HCT116 (cell line): ENCODE measurements around the gene CPTP. TPM values are rescaled to one million over a fixed set of nuclear protein-coding genes. Genes with fewer than 3 reads are reported as not detected.

ENCODE experiments used
- ATAC-seq: fragments of 200-7000 bp; cut with Tn5 transposase; 2 replicates; pipeline ENCODE4 v1.9.1; 2020; ENCODE audit warnings: mild to moderate bottlenecking, moderate library complexity
- BruUV-seq: library from RNA; stranded (reverse); fragments of 400-500 nt; replicated peaks from 2 replicates; lab custom pipeline; 2021; lab: Mats Ljungman, UMichigan
- CTCF ChIA-PET: fragments of 300-600 bp; sonication (Branson Sonifier 250); formaldehyde crosslinking; loops from one replicate; lab custom pipeline; 2021; ENCODE audit warnings: antibody characterized with exemption; lab: Charles Lee
- POLR2A ChIA-PET: fragments of 300-600, 350-600 bp; sonication (Branson Sonifier 250); formaldehyde crosslinking; loops from one replicate; lab custom pipeline; 2021; ENCODE audit warnings: antibody characterized with exemption; lab: Charles Lee
- RAD21 ChIA-PET, 2 experiments: fragments of 300-600 bp; sonication (Branson Sonifier 250); formaldehyde crosslinking; loops; one replicate each; lab custom pipeline; 2023; ENCODE audit warnings: low total read pairs in 2 of 2; ENCODE audit not compliant: uncharacterized antibody in 2 of 2, unreplicated experiment in 2 of 2, low non-redundant PET in 1 of 2; lab: Charles Lee
- DNase-seq: peaks from one replicate; pipeline ENCODE4 v3.0.0-alpha.2; 2010; ENCODE audit warnings: low read depth, low spot score
- H2AFZ ChIP-seq: fragments of 200-600 bp; shearing (Covaris generic), sonication (generic); 2 replicates; pipeline ENCODE4 v1.6.1; 2017; ENCODE audit warnings: low read depth, mixed run types, mixed read lengths, antibody characterized with exemption, low read length; ENCODE audit not compliant: poor library complexity, severe bottlenecking
- H3K27ac ChIP-seq: 2 replicates; pipeline ENCODE4 v1.5.1; 2012; ENCODE audit warnings: low read depth, low read length
- H3K27me3 ChIP-seq: fragments of 200-600 bp; sonication (generic); 2 replicates; pipeline ENCODE4 v1.6.1; 2016; ENCODE audit warnings: mixed run types, low read length, mixed read lengths; ENCODE audit not compliant: insufficient read depth
- H3K36me3 ChIP-seq, 2 experiments: fragments of 200-500 bp in 1 of 2; fragments of 200-600 bp in 1 of 2; sonication (Bioruptor generic) in 1 of 2; sonication (generic) in 1 of 2; 2 replicates each; pipeline versions ENCODE4 v1.5.1 to v1.6.1; 2014 to 2016; ENCODE audit warnings: low read length in 2 of 2, inconsistent platforms in 1 of 2, mixed read lengths in 1 of 2, mixed run types in 1 of 2; ENCODE audit not compliant: insufficient read depth in 2 of 2, control insufficient read depth in 1 of 2
- H3K4me1 ChIP-seq, 2 experiments: fragments of 200-600 bp in 1 of 2; sonication (generic) in 1 of 2; 2 replicates each; pipeline versions ENCODE4 v1.5.1 to v1.6.1; 2012 to 2017; ENCODE audit warnings: low read length in 2 of 2, inconsistent platforms in 1 of 2, mild to moderate bottlenecking in 1 of 2, mixed read lengths in 1 of 2, mixed run types in 1 of 2, moderate library complexity in 1 of 2; ENCODE audit not compliant: insufficient read depth in 2 of 2, control insufficient read depth in 1 of 2
- H3K4me2 ChIP-seq: fragments of 200-600 bp; sonication (generic); 2 replicates; pipeline ENCODE4 v1.6.1; 2017; ENCODE audit warnings: mixed run types, low read length, mixed read lengths
- H3K4me3 ChIP-seq, 2 experiments: fragments of 200-600 bp in 1 of 2; sonication (generic) in 1 of 2; replicated peaks in 1 of 2; 2 replicates each; pipeline ENCODE4 v1.5.1; 2011 to 2016; ENCODE audit warnings: low read length in 2 of 2, control low read depth in 1 of 2, low read depth in 1 of 2, mild to moderate bottlenecking in 1 of 2, mixed read lengths in 1 of 2, mixed run types in 1 of 2
- H3K79me2 ChIP-seq: fragments of 200-600 bp; sonication (generic); 2 replicates; pipeline ENCODE4 v1.6.1; 2017; ENCODE audit warnings: mild to moderate bottlenecking, mixed run types, low read length, moderate library complexity, mixed read lengths; ENCODE audit not compliant: insufficient read depth
- H3K9ac ChIP-seq: fragments of 200-600 bp; sonication (generic); 2 replicates; pipeline ENCODE4 v1.6.1; 2016; ENCODE audit warnings: low read length, mixed read lengths
- H3K9me2 ChIP-seq: fragments of 200-600 bp; sonication (generic), shearing (Covaris generic); 2 replicates; pipeline ENCODE4 v1.6.1; 2017; ENCODE audit warnings: mixed run types, mild to moderate bottlenecking, moderate library complexity; ENCODE audit not compliant: insufficient read depth
- H3K9me3 ChIP-seq, 2 experiments: fragments of 200-500 bp in 1 of 2; fragments of 200-600 bp in 1 of 2; sonication (Bioruptor generic) in 1 of 2; sonication (generic) in 1 of 2; 2 replicates each; pipeline ENCODE4 v1.6.1; 2014 to 2017; ENCODE audit warnings: low read length in 2 of 2, mixed read lengths in 2 of 2, inconsistent platforms in 1 of 2, low read depth in 1 of 2, mild to moderate bottlenecking in 1 of 2, mixed run types in 1 of 2, moderate library complexity in 1 of 2; ENCODE audit not compliant: control insufficient read depth in 1 of 2, insufficient read depth in 1 of 2
- H4K20me1 ChIP-seq: fragments of 200-600 bp; sonication (generic), shearing (Covaris generic); 2 replicates; pipeline ENCODE4 v1.6.1; 2017; ENCODE audit warnings: mixed run types, mild to moderate bottlenecking, moderate library complexity; ENCODE audit not compliant: insufficient read depth
- ATF3 ChIP-seq: IDR thresholded peaks from 2 replicates; pipeline ENCODE4 v1.6.1; 2012
- CTCF ChIP-seq, 3 experiments: fragments of 200-600 bp in 1 of 3; sonication (generic) in 1 of 3; IDR thresholded peaks in 2 of 3; conservative IDR thresholded peaks in 1 of 3; 2 replicates each; pipeline ENCODE4 v1.5.1; 2012 to 2017; ENCODE audit warnings: low read depth in 2 of 3, low read length in 2 of 3, antibody characterized with exemption in 1 of 3, borderline replicate concordance in 1 of 3, control low read depth in 1 of 3, mild to moderate bottlenecking in 1 of 3, mixed read lengths in 1 of 3, mixed run types in 1 of 3, moderate library complexity in 1 of 3; ENCODE audit not compliant: insufficient read depth in 1 of 3
- JUND ChIP-seq: IDR thresholded peaks from 2 replicates; pipeline ENCODE4 v1.6.1; 2012
- intact Hi-C: fragments of 100-400 bp; cut with micrococcal nuclease; formaldehyde crosslinking; loops from 2 replicates; pipeline ENCODE4 v1.10.0; 2022
- total RNA-seq: library from RNA; stranded (reverse); gene quantifications from one replicate; pipeline ENCODE4 v1.2.1, GENCODE V29; 2021; ENCODE audit not compliant: unreplicated experiment

Gene CPTP
- total RNA-seq, 1 experiment from 2014 or later = 16.3 TPM

- H3K27me3 ChIP-seq = no peaks in the 10 kb centered on the region
- no peaks in the 10 kb centered on the region for H3K9me2 ChIP-seq
- ChIA-PET POLR2A (interaction anchor here (0.6 kb wide), 1 partner anchor 417 kb away, joined by 6 read pairs; no protein-coding TSS in a partner anchor), RAD21 (no interaction called here), CTCF (no interaction called here)
- H2AFZ ChIP-seq = no peak overlapping the region
- peak overlapping the region; percentile 44 for H3K4me2 ChIP-seq
- no peaks in the 10 kb centered on the region for H3K9me3 ChIP-seq
- H3K27ac ChIP-seq = no peak overlapping the region; the same call in 1 of the 2 replicates
- H3K9ac ChIP-seq = no peak overlapping the region
- no peak overlapping the region for H3K4me3 ChIP-seq
- BruUV-seq = no TSS peak
- no peaks in the 10 kb centered on the region; the same call in 1 of the 2 replicates for H4K20me1 ChIP-seq
- no peak for TF ChIP-seq ATF3
- TF ChIP-seq JUND = no peak
- no peak for TF ChIP-seq CTCF (IDR thresholded peaks at IDR 0.05 in 2 of 3, conservative IDR thresholded peaks at IDR 0.05 in 1 of 3; ENCODE audit: borderline replicate concordance in 1 of 3, insufficient read depth in 1 of 3, low read depth in 2 of 3, low read length in 2 of 3)
- H3K79me2 ChIP-seq = peaks cover 2% of the 10 kb centered on the region; the same call in 1 of the 2 replicates
- ATAC-seq = peak; percentile 5
- intact Hi-C loops = no loop called here
- peaks cover 0 to 6% of the 10 kb centered on the region in 2 experiments; a peak in 1 of 4 replicates for H3K36me3 ChIP-seq
- H3K4me1 ChIP-seq = peaks cover 10 to 33% of the 10 kb centered on the region in 2 experiments; a peak in 3 of 4 replicates
- no peak for DNase-seq
These were observed 7.6 kb downstream of the CPTP start for GRCh38 chr1:1332031-1332755.
